ENCODE data around the gene CDH22.

The CDH22 gene

DNA sequence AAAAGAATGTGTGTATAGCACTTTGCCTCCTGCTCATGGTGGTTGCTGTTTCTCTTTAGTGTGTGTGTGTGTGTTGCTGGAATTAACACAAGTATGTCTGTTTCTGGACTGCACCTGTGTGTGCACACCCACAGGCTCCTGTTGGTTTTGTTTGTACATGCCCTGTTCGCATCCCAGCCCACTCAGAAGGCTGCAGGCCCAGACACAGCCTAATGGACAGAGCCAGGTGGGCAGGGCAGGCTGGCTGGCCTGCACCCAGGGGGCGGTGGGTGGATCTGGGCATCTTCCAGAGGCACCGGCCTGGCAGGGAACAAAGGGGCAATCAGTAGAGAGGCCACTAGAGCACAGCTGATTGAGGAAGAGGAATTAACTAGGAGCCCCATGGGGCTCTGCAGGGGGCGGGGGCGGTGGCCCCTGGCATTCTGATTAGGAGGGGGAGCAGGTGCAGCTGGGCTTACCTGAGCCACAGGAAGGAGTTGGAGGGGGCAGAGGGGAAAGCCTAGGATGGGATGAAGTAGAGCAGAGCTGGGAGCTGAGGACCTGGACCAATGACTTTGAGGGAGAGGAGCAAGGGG lies 168.3 kb downstream of the CDH22 start:
- Histone ChIP-seq H3K27ac (no peak overlapping the region), H3K36me3 (no peaks in the 10 kb centered on the region), H3K9me3 (ENCODE audit: severe bottlenecking) (no peaks in the 10 kb centered on the region), H3K4me3 (ENCODE audit: low read depth, low read length) (no peak overlapping the region), H3K27me3 (ENCODE audit: insufficient read depth, low read depth, severe bottlenecking) (no peaks in the 10 kb centered on the region)
- no peak for DNase-seq
- TF ChIP-seq, protein P1, sequence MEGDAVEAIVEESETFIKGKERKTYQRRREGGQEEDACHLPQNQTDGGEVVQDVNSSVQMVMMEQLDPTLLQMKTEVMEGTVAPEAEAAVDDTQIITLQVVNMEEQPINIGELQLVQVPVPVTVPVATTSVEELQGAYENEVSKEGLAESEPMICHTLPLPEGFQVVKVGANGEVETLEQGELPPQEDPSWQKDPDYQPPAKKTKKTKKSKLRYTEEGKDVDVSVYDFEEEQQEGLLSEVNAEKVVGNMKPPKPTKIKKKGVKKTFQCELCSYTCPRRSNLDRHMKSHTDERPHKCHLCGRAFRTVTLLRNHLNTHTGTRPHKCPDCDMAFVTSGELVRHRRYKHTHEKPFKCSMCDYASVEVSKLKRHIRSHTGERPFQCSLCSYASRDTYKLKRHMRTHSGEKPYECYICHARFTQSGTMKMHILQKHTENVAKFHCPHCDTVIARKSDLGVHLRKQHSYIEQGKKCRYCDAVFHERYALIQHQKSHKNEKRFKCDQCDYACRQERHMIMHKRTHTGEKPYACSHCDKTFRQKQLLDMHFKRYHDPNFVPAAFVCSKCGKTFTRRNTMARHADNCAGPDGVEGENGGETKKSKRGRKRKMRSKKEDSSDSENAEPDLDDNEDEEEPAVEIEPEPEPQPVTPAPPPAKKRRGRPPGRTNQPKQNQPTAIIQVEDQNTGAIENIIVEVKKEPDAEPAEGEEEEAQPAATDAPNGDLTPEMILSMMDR (IDR thresholded peaks at IDR 0.05; ENCODE audit: low read depth, low read length): no peak

DNA sequence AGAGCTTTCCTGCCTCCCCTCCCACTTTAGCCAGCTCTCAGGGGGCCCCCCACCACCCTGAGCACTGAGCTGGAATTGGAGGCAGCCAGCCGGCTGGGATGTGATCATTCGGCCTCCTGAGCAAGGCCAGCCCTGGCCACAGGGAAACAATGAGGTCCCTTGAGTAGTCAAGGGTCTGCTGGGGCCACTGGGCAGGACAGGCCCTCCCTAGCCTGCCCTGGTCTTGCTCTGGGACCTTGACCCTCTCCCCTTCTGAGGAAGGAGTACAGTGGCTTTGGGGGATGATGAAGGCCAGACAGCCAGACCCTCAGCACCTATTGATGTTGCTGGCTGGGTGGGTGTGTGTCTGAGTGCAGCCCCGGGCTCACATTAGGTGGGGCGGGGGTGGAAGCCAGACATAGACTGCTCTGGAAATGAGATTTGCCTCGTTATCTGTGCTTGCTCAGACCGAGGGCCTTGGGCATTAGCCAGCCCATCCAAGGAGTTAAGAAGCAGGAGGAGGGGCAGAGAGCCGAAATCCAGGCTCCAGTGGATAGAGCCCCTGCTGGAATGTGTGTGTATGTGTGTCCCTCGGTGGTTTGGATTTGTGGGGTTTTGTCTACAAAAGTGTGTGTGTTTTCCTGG lies 168.9 kb downstream of the CDH22 start:
- peak; percentile 54 for DNase-seq
- no peaks in the 10 kb centered on the region for H3K9me3 ChIP-seq (ENCODE audit: severe bottlenecking)
- TF ChIP-seq, protein P1 (IDR thresholded peaks at IDR 0.05; ENCODE audit: low read depth, low read length): peak; percentile 36
- no peak overlapping the region for H3K4me3 ChIP-seq (ENCODE audit: low read depth, low read length)
- no peaks in the 10 kb centered on the region for H3K36me3 ChIP-seq
- H3K27me3 ChIP-seq (ENCODE audit: insufficient read depth, low read depth, severe bottlenecking): no peaks in the 10 kb centered on the region
- H3K27ac ChIP-seq: peak overlapping the region; percentile 22

DNA sequence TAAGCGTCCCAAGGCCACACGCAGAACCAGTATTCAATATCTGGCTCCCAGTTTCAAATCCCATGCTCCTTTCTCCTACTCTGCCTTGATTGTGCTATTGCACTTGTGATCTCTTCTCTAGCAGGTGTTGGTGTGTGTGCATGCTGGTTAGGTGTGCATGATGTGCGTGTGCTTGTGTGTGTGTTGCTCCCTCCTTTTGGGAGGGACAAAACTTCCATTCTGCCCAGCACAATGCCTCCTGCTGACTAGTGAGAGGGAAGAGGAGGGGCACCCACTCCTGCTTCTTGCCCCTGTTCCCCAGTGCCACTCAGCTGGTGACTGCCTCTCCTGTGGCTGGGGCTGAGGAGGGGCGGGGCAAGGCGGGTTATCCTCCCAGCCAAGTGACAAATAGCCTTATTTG lies 170.5 kb downstream of the CDH22 start:
- TF ChIP-seq, protein P1 (IDR thresholded peaks at IDR 0.05; ENCODE audit: low read depth, low read length): no peak
- no peaks in the 10 kb centered on the region for H3K36me3 ChIP-seq
- no peak for DNase-seq
- H3K27me3 ChIP-seq (ENCODE audit: insufficient read depth, low read depth, severe bottlenecking): no peaks in the 10 kb centered on the region
- H3K9me3 ChIP-seq (ENCODE audit: severe bottlenecking): no peaks in the 10 kb centered on the region
- H3K27ac ChIP-seq: no peak overlapping the region
- H3K4me3 ChIP-seq (ENCODE audit: low read depth, low read length): no peak overlapping the region

DNA sequence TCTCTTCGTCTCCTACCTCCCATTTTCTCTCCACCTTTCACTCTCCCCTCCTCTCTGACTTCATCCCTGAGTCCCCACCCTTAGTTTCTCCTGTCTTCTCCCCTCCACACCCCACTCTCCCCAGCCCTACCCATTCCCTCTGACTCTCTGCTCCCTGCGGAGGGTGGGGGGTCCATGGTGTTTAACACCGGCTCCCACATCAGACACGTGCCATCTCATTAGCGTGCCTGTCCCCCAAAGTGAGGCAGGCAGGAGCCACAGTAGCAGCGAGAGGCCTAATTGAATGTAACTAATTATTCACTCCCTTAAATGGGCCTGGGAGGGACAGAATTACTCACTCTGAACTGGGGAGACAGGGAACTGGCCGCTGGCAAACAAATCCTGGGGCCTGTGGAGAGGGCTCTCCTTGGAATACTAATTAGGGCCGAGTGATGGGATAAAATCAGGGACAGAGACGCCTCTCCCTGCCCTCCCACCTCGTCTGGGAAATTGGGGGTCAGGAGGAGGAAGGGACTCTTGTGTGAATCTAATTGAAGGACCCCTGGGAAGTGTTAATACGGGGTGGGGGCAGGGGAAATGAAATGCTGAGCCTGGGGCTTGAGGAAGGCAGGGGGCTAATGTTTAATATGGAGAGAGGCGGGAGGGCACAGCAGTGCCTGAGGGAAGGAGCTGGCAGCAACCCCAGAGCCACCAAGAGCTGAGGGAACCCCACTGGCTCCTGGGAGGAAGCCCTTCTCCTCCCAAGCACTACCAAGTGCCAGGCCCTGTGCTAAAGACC lies 172.3 kb downstream of the CDH22 start:
- Histone ChIP-seq H3K27ac (no peak overlapping the region), H3K4me3 (ENCODE audit: low read depth, low read length) (no peak overlapping the region), H3K9me3 (ENCODE audit: severe bottlenecking) (no peaks in the 10 kb centered on the region), H3K27me3 (ENCODE audit: insufficient read depth, low read depth, severe bottlenecking) (no peaks in the 10 kb centered on the region), H3K36me3 (no peaks in the 10 kb centered on the region)
- DNase-seq: no peak
- TF ChIP-seq, protein P1 (IDR thresholded peaks at IDR 0.05; ENCODE audit: low read depth, low read length): no peak

DNA sequence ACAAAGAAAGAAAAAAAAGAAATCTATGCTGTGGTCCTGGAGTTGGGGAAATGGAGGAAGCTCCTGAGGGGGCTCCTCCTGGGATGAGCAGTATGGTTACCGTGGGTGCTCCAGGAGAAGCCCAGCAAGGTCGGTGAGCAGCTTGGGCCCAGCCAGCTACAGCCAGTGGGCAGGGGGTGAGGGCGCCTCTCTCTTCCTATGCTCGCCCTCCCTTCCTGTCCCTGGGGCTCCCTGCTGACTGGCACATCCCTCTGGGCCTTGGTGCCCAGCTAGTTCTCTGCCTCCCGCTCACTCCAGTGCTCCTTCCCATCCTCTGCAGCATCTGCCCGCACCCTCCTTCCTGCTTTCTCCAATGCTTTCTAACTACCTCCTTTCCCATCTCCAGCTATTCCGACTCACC lies 173.6 kb downstream of the CDH22 start:
- H3K9me3 ChIP-seq (ENCODE audit: severe bottlenecking): no peaks in the 10 kb centered on the region
- H3K27ac ChIP-seq: no peak overlapping the region
- no peak overlapping the region for H3K4me3 ChIP-seq (ENCODE audit: low read depth, low read length)
- no peaks in the 10 kb centered on the region for H3K36me3 ChIP-seq
- no peaks in the 10 kb centered on the region for H3K27me3 ChIP-seq (ENCODE audit: insufficient read depth, low read depth, severe bottlenecking)
- TF ChIP-seq, protein P1 (IDR thresholded peaks at IDR 0.05; ENCODE audit: low read depth, low read length): no peak
- no peak for DNase-seq

Measured in WERI-Rb-1 (cell line).